ENCODE measurements around the gene BMP3. TPM values are rescaled to one million over a fixed set of nuclear protein-coding genes. Genes with fewer than 3 reads are reported as not detected.
"Not testable (repeated sequence)": the region's sequence is repeated elsewhere in the genome, so short reads cannot be mapped to it uniquely, and the experiment has no call there.

Gene BMP3, protein sequence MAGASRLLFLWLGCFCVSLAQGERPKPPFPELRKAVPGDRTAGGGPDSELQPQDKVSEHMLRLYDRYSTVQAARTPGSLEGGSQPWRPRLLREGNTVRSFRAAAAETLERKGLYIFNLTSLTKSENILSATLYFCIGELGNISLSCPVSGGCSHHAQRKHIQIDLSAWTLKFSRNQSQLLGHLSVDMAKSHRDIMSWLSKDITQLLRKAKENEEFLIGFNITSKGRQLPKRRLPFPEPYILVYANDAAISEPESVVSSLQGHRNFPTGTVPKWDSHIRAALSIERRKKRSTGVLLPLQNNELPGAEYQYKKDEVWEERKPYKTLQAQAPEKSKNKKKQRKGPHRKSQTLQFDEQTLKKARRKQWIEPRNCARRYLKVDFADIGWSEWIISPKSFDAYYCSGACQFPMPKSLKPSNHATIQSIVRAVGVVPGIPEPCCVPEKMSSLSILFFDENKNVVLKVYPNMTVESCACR
- not detected in 2 replicates for total RNA-seq (2014; rRNA removed; shearing (Covaris generic))

DNA sequence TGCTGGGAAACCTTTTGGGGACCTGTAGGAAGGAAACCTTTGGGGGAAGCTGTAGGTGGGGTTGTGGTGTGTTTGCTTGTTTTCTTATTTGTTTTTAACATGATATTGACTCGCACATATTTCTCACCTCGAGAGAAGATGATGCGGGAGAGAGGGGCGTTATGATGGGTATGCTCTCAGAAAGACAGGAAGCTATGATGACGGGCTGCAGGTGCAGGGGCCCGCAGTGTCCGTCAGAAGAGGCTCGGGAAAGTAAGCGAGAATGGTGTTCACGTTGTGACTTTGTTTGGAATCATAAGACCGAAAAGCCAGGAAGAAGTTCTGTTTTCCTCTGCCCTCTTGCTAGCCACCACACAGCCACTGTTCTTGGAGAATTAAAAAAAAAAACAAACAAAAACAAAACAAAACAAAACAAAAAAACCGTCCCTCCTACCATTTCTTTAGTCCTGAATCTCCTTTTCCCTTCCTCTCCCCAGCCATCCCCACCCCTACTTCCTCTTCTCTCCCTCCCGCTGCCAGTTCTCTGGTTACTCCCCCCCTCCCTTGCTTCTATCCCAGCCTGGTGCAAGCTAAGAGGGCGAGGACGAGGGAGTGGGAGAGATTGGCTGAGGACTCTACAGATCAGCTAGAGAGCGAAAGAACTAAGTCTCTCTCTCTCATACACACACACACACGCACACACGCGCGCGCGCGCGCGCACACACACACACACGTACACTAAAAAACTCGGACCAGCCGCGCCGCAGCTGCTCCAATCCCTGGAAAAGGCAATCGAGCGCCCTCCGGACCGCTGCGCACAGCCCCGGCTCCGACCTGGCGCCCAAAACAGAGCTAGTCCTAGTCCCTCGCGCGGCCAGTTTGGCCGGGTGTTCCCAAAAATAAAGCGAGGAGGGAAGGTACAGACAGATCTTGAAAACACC is at the start of gene BMP3:
BMP3 (plus strand) TSS at position 648 of the 920 bp plus-strand sequence. CDS start 577 bp downstream, outside the sequence.
- in situ Hi-C loops (cut with HindIII; ENCODE audit: low sequenced_read_pairs), result loop anchor here (25.0 kb wide), 1 partner anchor 668 kb away; no protein-coding TSS in a partner anchor
- no peak for DNase-seq (ENCODE audit: low spot score)

DNA sequence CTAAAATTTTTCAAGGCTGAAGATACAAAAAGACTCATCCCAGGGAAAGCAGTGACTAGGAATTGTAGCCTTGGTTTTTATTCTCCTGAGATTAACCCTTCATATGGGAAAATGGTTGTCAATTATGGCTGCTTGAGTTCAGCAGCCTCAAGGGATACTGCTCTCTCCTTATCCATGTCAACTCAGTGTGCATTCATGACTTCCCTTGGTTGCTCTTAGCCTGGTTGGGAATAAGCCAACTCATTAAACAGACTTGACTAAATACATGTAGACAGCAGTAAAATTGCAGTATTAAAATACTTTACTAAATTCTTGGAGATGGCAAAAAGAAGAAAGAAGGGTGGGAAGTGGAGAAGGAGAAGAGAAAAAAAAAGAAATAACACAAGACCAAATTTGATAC is 44.5 kb upstream of the BMP3 start:
- in situ Hi-C loops (cut with HindIII; ENCODE audit: low sequenced_read_pairs), result no loop called here

DNA sequence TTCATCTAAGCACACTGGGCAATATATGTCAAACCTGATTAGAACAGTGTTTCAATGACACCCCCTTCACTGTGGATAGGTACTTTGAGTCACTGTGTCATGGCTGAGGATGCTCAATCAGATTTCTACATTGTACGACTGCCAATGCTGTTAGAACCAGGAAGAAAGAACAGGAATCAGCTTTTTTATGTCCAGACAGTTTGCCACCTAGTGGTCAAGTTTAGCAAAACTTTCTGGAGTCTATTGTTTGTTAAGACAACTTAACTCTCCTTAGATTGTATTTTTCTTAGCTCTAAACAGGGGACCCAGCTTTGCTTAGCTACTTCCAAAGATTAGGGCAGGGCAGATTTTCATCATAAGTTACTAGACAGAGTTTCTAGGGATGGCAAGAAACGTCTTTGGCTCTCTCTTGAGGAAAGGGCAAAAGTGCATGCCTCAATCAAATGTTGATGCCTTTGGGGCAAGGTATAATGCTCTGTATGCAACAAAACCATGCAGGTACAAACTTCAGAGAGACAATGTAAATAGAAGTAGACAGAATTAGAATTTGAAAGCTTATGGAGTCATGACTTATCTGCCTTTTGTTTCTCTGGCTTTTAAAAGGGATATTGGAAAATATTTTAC is 40.5 kb upstream of the BMP3 start:
- peak; percentile 72 for DNase-seq (ENCODE audit: low spot score)
- in situ Hi-C loops (cut with HindIII; ENCODE audit: low sequenced_read_pairs), result no loop called here

More for the DNA sequence above, 44.5 kb upstream of the BMP3 start:
- no peak for DNase-seq (ENCODE audit: low spot score)

DNA sequence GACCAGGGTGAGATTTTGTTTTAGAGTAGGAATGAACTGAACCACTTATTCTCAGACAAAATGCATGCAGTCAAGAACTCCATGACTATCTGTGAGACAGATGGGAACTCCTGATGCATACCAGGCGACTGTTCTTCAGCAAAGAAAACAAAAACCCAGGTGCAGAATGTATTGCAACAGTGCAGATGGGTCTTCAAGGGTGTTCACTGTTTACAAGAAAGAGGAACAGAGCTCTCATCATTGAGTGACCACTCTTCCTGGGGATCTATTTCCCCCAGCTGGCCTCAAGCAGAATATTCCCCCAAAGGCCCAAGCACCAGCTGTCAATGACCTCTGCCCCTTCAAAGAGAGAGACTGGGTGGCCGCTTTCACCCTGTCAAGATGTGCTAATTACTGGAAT is 39.7 kb upstream of the BMP3 start:
- in situ Hi-C loops (cut with HindIII; ENCODE audit: low sequenced_read_pairs), result no loop called here
- DNase-seq (ENCODE audit: low spot score), result no peak

DNA sequence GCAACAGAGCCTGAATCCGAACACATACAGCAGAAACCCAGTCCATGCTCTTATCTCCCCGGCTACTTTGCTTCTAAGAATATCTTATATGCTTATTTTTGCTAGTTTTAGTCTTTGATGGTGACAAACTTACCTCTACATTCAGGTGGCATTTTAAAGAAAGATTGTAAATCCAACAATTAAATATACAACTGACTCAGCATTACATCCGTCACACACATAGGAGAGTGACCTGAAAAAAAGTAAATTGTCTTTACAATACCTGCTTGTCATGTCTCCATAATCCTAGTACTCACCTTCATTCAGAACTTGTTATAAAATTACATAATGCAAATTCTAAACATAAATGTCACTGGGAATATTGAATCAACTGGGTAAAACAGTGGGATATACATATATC is 30.6 kb upstream of the BMP3 start:
- no peak for DNase-seq (ENCODE audit: low spot score)
- in situ Hi-C loops (cut with HindIII; ENCODE audit: low sequenced_read_pairs), result no loop called here

DNA sequence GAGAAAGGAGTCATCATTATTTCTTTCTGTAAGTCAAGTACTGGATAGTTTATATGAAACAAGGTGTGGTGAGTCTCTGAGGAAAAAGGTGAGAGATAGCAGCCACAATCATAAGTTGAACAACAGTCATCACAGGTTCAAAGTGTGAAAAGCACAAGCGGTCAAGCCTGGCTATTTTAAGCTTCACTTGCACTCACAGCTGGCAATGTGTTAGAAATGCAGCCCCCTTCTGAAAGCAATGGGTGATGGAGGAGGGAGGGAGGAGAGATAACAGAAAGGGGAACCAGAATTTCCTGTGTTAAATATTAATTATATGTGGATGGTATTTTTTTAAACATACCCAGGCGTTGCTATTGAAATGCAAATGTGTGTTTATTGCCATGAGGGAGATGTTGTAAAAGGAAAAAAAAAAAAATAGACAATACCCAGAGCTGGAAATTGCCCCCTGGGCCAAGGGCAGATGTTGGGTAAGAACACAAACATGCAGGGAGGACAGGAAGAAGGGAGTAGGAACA is 26.9 kb upstream of the BMP3 start:
- in situ Hi-C loops (cut with HindIII; ENCODE audit: low sequenced_read_pairs), result no loop called here
- DNase-seq (ENCODE audit: low spot score), result no peak

DNA sequence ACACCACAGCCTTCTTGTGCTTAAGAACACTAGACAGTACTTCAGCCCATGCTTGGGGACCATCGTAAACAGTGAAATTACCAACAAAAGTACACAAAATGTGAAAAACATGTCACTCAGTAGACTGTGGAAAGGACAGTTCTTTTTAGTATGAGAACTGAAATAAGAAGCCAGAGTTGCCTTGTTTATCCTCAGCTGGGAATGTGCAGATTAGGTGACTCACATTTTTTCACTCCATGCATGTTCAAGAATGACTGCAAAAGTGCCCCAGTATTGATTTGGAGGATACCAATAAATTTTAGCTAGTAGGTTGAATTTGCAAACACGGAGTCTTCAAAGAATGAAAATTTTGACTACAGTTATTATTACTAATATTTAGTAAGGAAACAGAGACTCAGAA is 23.1 kb upstream of the BMP3 start:
- DNase-seq (ENCODE audit: low spot score), result no peak
- in situ Hi-C loops (cut with HindIII; ENCODE audit: low sequenced_read_pairs), result no loop called here

DNA sequence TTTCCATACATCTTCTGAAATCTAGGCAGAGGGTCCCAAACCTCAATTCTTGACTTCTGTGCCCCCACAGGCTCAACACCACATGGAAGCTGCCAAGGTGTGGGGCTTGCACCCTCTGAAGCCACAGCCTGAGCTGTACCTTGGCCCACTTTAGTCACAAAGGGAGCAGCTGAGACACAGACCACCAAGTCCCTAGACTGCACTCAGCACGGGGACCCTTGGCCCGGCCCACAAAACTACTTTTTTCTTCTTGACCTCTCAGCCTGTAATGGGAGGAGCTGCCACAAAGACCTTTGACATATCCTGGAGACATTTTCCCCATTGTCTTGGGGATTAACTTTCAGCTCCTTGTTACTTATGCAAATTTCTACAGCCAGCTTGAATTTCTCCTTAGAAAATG is 13.9 kb upstream of the BMP3 start:
- DNase-seq (ENCODE audit: low spot score); in situ Hi-C loops (cut with HindIII; ENCODE audit: low sequenced_read_pairs): not testable (repeated sequence)

DNA sequence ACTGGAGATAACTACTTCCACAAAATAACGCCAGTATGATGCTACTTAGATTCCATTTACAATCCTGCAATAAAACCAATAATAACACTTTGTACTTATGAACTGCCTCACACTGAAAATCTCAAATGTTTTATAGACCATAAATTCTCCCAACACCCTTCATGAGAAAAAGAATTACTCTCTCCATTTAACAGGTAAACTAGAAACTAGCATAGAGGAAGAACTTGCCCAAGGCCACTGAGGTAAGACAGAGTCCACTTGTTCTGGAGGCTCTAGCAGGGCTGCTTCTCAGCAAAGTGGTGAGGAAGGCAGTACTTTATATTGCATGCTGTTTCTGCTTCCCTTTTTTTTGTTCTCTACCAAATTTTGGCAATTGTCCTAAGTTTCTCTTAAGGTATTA is 11.5 kb upstream of the BMP3 start:
- in situ Hi-C loops (cut with HindIII; ENCODE audit: low sequenced_read_pairs), result no loop called here
- no peak for DNase-seq (ENCODE audit: low spot score)

DNA sequence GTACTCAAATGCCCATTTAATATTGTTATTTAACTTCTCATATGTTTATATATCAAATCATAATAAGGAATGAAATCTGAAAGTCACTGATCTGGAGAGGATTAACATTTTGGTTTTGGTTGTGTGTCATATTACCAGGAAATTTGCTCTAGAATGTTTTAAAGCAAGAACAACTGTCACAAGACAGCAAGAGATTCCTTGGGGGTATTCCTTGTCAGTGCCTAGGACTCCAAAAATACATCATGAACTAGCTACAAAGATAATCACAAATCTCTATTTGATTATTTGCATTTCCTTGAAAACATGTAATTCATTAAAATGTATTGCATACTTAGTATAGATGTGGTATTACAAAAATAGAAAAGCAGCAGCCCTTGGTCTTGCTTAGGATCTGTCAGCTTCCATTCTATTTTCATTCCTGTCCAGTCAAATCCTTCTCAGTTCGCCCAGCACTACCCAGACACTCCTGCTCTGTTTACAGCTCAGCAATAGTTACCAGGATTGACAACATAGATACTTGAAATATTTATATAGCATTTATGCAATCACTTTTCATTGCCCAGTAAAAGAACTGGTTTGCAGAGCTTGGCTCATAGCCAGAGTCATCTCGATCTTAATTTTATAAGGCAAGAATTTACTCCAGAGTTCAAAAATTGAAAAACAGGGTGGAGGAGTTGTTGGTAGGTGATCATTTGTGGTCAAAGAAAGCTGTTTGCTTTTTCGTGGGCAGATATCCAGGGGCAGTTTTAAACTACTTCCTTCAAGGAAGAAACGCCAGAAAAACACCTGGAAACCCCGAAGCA is 9.2 kb upstream of the BMP3 start:
- DNase-seq (ENCODE audit: low spot score), result no peak
- in situ Hi-C loops (cut with HindIII; ENCODE audit: low sequenced_read_pairs), result no loop called here

DNA sequence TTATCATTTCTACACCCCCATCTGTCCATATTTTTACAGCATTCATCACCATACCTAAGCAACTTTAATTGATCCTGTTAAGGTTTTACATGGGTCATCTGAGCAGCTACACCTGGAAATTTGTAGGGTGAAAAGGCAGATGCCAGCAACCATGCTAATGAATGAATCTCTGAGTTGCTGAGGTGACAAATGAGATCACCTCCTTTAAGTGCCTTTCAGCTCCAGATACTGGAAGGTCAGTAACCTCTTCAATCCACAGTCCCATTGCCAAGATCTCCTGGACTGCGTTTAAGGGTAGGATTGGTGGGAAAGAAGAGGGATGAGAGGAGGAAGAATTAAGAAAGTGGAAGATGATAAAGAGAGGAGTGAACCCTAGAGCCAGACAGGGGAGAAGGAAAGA is 8.5 kb upstream of the BMP3 start:
- no peak for DNase-seq (ENCODE audit: low spot score)
- in situ Hi-C loops (cut with HindIII; ENCODE audit: low sequenced_read_pairs), result no loop called here

DNA sequence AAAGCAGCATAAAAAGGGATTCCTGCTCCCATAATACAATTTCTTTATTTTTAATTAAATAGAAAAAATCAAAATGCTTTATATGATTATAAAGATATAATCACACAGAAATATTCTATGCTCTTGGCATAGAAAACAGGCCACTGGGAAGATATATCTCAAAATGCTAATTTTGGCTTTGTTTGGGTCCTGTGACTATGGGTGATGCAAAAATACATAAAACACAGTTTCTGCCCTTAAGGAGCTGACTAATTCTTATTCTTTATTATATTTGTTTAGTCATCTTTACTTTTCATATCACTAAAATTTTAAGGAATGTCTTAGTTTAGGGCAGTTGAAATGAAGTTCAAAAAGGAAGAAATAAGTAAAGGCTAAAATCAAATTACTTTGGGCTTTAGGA is 7.0 kb upstream of the BMP3 start:
- in situ Hi-C loops (cut with HindIII; ENCODE audit: low sequenced_read_pairs), result no loop called here

DNA sequence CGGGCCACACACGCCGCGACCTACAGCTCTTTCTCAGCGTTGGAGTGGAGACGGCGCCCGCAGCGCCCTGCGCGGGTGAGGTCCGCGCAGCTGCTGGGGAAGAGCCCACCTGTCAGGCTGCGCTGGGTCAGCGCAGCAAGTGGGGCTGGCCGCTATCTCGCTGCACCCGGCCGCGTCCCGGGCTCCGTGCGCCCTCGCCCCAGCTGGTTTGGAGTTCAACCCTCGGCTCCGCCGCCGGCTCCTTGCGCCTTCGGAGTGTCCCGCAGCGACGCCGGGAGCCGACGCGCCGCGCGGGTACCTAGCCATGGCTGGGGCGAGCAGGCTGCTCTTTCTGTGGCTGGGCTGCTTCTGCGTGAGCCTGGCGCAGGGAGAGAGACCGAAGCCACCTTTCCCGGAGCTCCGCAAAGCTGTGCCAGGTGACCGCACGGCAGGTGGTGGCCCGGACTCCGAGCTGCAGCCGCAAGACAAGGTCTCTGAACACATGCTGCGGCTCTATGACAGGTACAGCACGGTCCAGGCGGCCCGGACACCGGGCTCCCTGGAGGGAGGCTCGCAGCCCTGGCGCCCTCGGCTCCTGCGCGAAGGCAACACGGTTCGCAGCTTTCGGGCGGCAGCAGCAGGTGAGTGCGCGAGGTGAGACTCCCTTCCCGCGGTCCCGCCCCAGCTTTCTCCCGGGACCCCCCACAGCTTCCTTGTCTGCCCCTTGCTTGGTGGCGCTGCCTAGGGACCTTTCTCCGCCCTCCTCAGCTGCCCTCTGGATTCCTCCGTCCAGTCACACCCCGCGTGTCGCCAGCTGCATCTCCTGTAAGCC is 678 bp downstream of the BMP3 start:
- in situ Hi-C loops (cut with HindIII; ENCODE audit: low sequenced_read_pairs), result loop anchor here (25.0 kb wide), 1 partner anchor 669 kb away; no protein-coding TSS in a partner anchor
- no peak for DNase-seq (ENCODE audit: low spot score)

More for the DNA sequence above, 7.0 kb upstream of the BMP3 start:
- no peak for DNase-seq (ENCODE audit: low spot score)

DNA sequence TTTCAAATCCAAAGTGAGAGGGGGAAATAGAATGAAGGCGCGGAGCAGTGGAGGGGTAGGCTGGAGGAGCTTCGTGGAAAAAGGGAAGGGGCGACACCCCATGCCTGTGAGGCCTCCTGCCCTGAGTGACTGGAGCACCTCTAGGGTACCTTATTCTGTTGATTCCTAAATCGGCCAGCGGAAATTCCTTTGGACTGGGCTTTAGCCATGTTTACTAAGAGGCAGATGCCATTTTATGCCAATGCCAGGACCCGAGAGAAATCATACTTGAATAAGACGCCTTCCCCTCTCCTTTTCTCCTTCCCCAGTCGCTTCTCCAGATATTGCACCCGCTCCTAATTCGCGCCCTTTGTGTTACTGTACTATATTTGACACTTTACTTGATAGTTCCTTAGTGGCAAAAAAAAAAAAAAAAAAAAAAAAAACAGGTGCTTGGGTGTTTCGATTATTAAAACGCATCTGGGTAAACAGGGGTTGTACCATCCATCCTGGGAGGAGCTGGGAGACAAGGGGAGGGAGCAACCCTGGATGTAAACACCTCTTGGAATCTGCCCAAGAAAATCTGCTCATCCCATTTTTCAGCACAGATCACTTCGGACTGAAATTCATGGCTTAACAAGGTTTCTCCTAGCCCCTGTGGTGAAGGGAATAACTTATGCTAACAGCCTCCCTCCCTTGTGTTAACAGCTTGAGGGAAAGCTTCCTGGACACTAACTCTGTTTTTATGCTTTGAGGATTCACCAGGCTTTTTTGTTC is 1.5 kb downstream of the BMP3 start:
- no peak for DNase-seq (ENCODE audit: low spot score)

DNA sequence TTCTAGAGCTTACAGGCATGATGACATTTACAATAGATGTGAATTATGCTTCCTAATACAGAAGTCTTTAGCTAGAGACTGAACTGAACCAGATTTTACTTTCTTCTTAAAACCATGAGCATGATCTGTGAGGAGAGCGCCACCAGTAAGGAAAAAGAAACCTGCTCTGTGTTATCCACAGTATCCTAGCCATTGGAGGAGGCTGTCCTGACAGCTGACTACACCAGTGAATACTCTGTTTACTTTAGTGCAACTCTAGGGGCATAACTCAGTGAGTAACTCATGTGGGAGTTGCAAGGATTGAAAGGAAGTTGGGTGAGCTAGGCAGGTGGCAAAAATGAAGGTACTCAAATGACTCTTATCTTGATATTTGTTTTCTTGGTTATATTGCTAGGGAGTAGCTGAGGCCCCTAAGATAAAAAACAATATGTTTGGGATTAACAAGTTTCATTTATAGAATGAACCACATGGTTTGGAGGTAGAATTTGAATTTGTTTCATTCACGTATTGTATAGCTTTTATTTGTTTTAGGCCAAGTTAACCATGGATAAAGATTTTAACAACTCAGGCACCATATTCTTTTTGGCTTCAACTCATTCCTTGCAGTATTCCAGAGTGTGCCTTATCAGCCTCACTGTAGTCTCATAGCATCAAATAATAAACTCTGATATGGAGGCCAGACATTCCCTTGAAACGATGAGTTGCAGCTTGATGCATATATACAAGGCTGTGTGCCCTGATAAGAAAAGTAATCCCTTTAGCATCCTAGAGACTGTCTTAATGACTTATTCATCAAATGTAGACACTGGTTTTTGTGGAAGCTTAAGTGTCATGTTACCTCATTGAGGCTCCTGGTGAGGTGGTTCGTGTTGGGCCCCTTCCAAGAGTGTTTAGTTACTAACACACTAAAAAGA is 2.5 kb downstream of the BMP3 start:
- no peak for DNase-seq (ENCODE audit: low spot score)
- in situ Hi-C loops (cut with HindIII; ENCODE audit: low sequenced_read_pairs), result loop anchor here (25.0 kb wide), 1 partner anchor 671 kb away; no protein-coding TSS in a partner anchor

More for the DNA sequence above, 1.5 kb downstream of the BMP3 start:
- in situ Hi-C loops (cut with HindIII; ENCODE audit: low sequenced_read_pairs), result loop anchor here (25.0 kb wide), 1 partner anchor 670 kb away; no protein-coding TSS in a partner anchor

Measured in G401 (cell line).